Liver (tissue), 3 donors: ENCODE results near the gene CD300LB.

ENCODE experiments used
- GABPA ChIP-seq, 2 donors: IDR thresholded peaks in 1 of 2; conservative IDR thresholded peaks in 1 of 2; 2 replicates each; pipeline ENCODE4 v1.6.1; 2016; ENCODE audit warnings: antibody characterized with exemption in 2 of 2, mild to moderate bottlenecking in 1 of 2, moderate library complexity in 1 of 2
- HNF4A ChIP-seq, 2 donors: conservative IDR thresholded peaks; 2 replicates each; pipeline ENCODE4 v1.6.1; 2016; ENCODE audit warnings: antibody characterized with exemption in 2 of 2, mild to moderate bottlenecking in 2 of 2
- JUND ChIP-seq, 2 donors: IDR thresholded peaks; 2 replicates each; pipeline ENCODE4 v1.6.1; 2016; ENCODE audit warnings: antibody characterized with exemption in 2 of 2
- RAD21 ChIP-seq, 2 donors: IDR thresholded peaks; 2 replicates each; pipeline ENCODE4 v1.6.1; 2016; ENCODE audit warnings: antibody characterized with exemption in 2 of 2, mild to moderate bottlenecking in 2 of 2
- REST ChIP-seq: IDR thresholded peaks from 2 replicates; pipeline ENCODE4 v1.6.1; 2016; ENCODE audit warnings: antibody characterized with exemption, mild to moderate bottlenecking
- RXRA ChIP-seq, 2 donors: IDR thresholded peaks; 2 replicates each; pipeline ENCODE4 v1.6.1; 2017 to 2018; ENCODE audit warnings: antibody characterized with exemption in 2 of 2, mild to moderate bottlenecking in 1 of 2
- SP1 ChIP-seq: IDR thresholded peaks from 2 replicates; pipeline ENCODE4 v1.6.1; 2018; ENCODE audit warnings: antibody characterized with exemption, mild to moderate bottlenecking
- TAF1 ChIP-seq: conservative IDR thresholded peaks from 2 replicates; pipeline ENCODE4 v1.6.1; 2016; ENCODE audit warnings: antibody characterized with exemption, mild to moderate bottlenecking
- YY1 ChIP-seq: IDR thresholded peaks from 2 replicates; pipeline ENCODE4 v1.6.1; 2016; ENCODE audit warnings: antibody characterized with exemption, mild to moderate bottlenecking
- TF ChIP-seq, protein P1 (sequence below): fragments of 150-350 bp; IDR thresholded peaks from 2 replicates; pipeline ENCODE4 v1.5.1; 2017; ENCODE audit warnings: improper control_type of control experiment, low read depth, low read length; ENCODE audit not compliant: missing input control
- TF ChIP-seq, protein P2 (sequence below): IDR thresholded peaks from 2 replicates; pipeline ENCODE4 v1.6.1; 2016; ENCODE audit warnings: antibody characterized with exemption
- donor health status: healthy.
- donor health status: healthy.

DNA sequence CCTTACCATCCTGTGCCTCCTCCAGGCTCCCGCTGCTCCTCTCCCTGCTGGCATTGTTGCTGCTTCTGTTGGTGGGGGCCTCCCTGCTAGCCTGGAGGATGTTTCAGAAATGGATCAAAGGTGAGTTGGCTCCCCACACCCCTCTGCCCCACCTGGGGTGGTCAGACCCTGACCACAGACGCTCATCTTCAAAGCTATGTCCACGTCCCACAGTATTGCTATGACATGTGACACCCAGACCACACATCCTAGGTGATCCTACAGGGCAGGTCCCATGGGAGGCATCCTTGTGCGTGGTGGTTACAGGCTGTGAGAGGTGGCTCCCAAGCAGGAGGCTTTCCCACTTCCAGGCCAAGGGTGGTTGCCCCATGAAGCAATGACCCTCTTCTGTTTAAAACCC lies 53.9 kb downstream of the CD300LB start:
- TF ChIP-seq, protein P1, sequence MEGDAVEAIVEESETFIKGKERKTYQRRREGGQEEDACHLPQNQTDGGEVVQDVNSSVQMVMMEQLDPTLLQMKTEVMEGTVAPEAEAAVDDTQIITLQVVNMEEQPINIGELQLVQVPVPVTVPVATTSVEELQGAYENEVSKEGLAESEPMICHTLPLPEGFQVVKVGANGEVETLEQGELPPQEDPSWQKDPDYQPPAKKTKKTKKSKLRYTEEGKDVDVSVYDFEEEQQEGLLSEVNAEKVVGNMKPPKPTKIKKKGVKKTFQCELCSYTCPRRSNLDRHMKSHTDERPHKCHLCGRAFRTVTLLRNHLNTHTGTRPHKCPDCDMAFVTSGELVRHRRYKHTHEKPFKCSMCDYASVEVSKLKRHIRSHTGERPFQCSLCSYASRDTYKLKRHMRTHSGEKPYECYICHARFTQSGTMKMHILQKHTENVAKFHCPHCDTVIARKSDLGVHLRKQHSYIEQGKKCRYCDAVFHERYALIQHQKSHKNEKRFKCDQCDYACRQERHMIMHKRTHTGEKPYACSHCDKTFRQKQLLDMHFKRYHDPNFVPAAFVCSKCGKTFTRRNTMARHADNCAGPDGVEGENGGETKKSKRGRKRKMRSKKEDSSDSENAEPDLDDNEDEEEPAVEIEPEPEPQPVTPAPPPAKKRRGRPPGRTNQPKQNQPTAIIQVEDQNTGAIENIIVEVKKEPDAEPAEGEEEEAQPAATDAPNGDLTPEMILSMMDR = no peak
- TF ChIP-seq, protein P2, sequence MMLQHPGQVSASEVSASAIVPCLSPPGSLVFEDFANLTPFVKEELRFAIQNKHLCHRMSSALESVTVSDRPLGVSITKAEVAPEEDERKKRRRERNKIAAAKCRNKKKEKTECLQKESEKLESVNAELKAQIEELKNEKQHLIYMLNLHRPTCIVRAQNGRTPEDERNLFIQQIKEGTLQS = no peak
- TF ChIP-seq YY1 (no peak), RAD21 (IDR thresholded peaks at IDR 0.05) (no peak), REST (no peak), TAF1 (no peak), HNF4A (conservative IDR thresholded peaks at IDR 0.05) (no peak), GABPA (IDR thresholded peaks at IDR 0.05 in 1 of 2, conservative IDR thresholded peaks at IDR 0.05 in 1 of 2) (no peak), SP1 (no peak), RXRA (IDR thresholded peaks at IDR 0.05) (no peak), JUND (IDR thresholded peaks at IDR 0.05) (no peak)
